ENCODE measurements around the gene RGS18.

DNA sequence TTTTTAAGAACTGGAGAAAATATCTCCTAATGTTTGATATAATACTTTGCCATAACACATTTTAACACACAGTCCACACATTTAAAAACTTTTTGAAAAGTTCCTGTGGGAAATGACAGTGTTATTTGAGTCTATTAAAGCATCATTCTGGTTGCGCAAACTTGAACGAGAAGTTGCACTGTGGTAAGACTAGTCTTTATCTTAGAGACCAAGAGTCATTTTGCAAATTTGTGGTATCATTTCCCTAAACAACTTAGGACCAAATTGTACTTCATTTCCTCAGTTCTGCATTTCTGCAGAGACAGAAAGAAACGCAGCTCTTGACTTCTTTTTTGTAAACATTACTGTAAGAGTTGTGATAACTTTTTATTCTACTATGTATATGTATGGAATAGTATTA is at the start of gene RGS18:
- TF ChIP-seq, protein P1, sequence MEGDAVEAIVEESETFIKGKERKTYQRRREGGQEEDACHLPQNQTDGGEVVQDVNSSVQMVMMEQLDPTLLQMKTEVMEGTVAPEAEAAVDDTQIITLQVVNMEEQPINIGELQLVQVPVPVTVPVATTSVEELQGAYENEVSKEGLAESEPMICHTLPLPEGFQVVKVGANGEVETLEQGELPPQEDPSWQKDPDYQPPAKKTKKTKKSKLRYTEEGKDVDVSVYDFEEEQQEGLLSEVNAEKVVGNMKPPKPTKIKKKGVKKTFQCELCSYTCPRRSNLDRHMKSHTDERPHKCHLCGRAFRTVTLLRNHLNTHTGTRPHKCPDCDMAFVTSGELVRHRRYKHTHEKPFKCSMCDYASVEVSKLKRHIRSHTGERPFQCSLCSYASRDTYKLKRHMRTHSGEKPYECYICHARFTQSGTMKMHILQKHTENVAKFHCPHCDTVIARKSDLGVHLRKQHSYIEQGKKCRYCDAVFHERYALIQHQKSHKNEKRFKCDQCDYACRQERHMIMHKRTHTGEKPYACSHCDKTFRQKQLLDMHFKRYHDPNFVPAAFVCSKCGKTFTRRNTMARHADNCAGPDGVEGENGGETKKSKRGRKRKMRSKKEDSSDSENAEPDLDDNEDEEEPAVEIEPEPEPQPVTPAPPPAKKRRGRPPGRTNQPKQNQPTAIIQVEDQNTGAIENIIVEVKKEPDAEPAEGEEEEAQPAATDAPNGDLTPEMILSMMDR (conservative IDR thresholded peaks at IDR 0.05; ENCODE audit: low read length): no peak
- no peak for TF ChIP-seq EZH2phosphoT487 (IDR thresholded peaks at IDR 0.05; ENCODE audit: borderline replicate concordance)
